ENCODE data around the gene ACTL8. TPM values are rescaled to one million over a fixed set of nuclear protein-coding genes. Genes with fewer than 3 reads are reported as not detected.
A peak's percentile ranks its signal among the peaks of the same experiment; 100 is the strongest.

Gene ACTL8
- polyA plus RNA-seq, 2 of the 4 experiments (the other 2 are of a cell fraction), result 0.30 to 1.3 TPM

GRCh38 chr1:17719874-17720273 lies 35.3 kb upstream of the ACTL8 start:
- ChIA-PET POLR2A (no interaction called here), CTCF (no interaction called here)
- Histone ChIP-seq H3K9me3 (no peaks in the 10 kb centered on the region), H3K4me1 (no peaks in the 10 kb centered on the region), H3K4me2 (no peak overlapping the region), H3K4me3 (no peak overlapping the region), H3K27ac (peak overlapping the region in 1 of 2 experiments; percentile 73; a peak in 3 of 6 replicates)
- TF ChIP-seq MAFK (IDR thresholded peaks at IDR 0.05; ENCODE audit: partially characterized antibody), result peak; percentile 37
- TF ChIP-seq RAD21 (conservative IDR thresholded peaks at IDR 0.05 in 1 of 2, IDR thresholded peaks at IDR 0.05 in 1 of 2), result no peak
- TF ChIP-seq POLR2AphosphoS2 (conservative IDR thresholded peaks at IDR 0.05; ENCODE audit: low read length), result no peak
- TF ChIP-seq RCOR1 (IDR thresholded peaks at IDR 0.05; ENCODE audit: low read depth, low read length), result no peak
- 95% methylated on average over 3 of the region's 5 CpGs for WGBS (ENCODE audit: missing lambda C conversion rate)
- ATAC-seq (no peak), DNase-seq (ENCODE audit: low read depth in 1 of 2, low spot score in 1 of 2) (no peak), FAIRE-seq (no peak)

GRCh38 chr1:17721444-17721843 lies 33.7 kb upstream of the ACTL8 start:
- H3K9me3 ChIP-seq, result no peaks in the 10 kb centered on the region
- TF ChIP-seq RNF2 (IDR thresholded peaks at IDR 0.05; ENCODE audit: borderline replicate concordance, low read depth), result no peak
- no peak for TF ChIP-seq CHD4 (IDR thresholded peaks at IDR 0.05; ENCODE audit: borderline replicate concordance)
- no peak for TF ChIP-seq PBX3 (IDR thresholded peaks at IDR 0.05)
- no peak for FAIRE-seq
- ChIA-PET POLR2A (no interaction called here), CTCF (interaction anchor here (1.7 kb wide), 1 partner anchor 26 kb away, joined by 4 read pairs; no protein-coding TSS in a partner anchor)
- no peak overlapping the region for H3K27ac ChIP-seq
- WGBS (ENCODE audit: missing lambda C conversion rate), result 95% methylated on average over 2 of the region's 2 CpGs
- no peaks in the 10 kb centered on the region for H3K4me1 ChIP-seq
- no peak overlapping the region for H3K4me3 ChIP-seq
- no peak overlapping the region for H3K4me2 ChIP-seq
- DNase-seq (ENCODE audit: low read depth in 1 of 2, low spot score in 1 of 2), result no peak
- ATAC-seq, result no peak

GRCh38 chr1:17723684-17724083 lies 31.4 kb upstream of the ACTL8 start:
- no peak overlapping the region for H3K4me3 ChIP-seq
- ChIA-PET POLR2A (no interaction called here), CTCF (interaction anchor here (1.0 kb wide), 1 partner anchor 102 kb away, joined by 3 read pairs; no protein-coding TSS in a partner anchor)
- ATAC-seq (peak in 1 of 2 experiments; percentile 56; a peak in 3 of 6 replicates), DNase-seq (ENCODE audit: low read depth in 1 of 2, low spot score in 1 of 2) (no peak), FAIRE-seq (no peak)
- H3K4me1 ChIP-seq, result no peaks in the 10 kb centered on the region
- no peak overlapping the region for H3K4me2 ChIP-seq
- TF ChIP-seq BHLHE40 (IDR thresholded peaks at IDR 0.05; ENCODE audit: low read depth, low read length) (no peak), NR3C1 (IDR thresholded peaks at IDR 0.05) (no peak)
- H3K27ac ChIP-seq, result no peak overlapping the region
- WGBS (ENCODE audit: missing lambda C conversion rate), result 47% methylated on average over 5 of the region's 6 CpGs
- H3K9me3 ChIP-seq, result no peaks in the 10 kb centered on the region

GRCh38 chr1:17724150-17724549 lies 31.0 kb upstream of the ACTL8 start:
- FAIRE-seq (no peak), ATAC-seq (no peak), DNase-seq (ENCODE audit: low read depth in 1 of 2, low spot score in 1 of 2) (no peak)
- H3K4me2 ChIP-seq, result no peak overlapping the region
- ChIA-PET POLR2A (no interaction called here), CTCF (interaction anchor here (1.0 kb wide), 1 partner anchor 102 kb away, joined by 3 read pairs; no protein-coding TSS in a partner anchor)
- 47% methylated on average over 5 of the region's 6 CpGs for WGBS (ENCODE audit: missing lambda C conversion rate)
- TF ChIP-seq KDM5A (IDR thresholded peaks at IDR 0.05) (no peak), ZFP36 (IDR thresholded peaks at IDR 0.05; ENCODE audit: borderline replicate concordance, partially characterized antibody) (no peak), CBX2 (IDR thresholded peaks at IDR 0.05; ENCODE audit: borderline replicate concordance, low read depth) (no peak), ZSCAN20 (CRISPR knock-in tag; IDR thresholded peaks at IDR 0.05) (no peak), CTCF (IDR thresholded peaks at IDR 0.05) (no peak), CHD2 (IDR thresholded peaks at IDR 0.05; ENCODE audit: low read length, partially characterized antibody) (no peak)
- H3K27ac ChIP-seq, result no peak overlapping the region
- H3K4me1 ChIP-seq, result no peaks in the 10 kb centered on the region
- no peak overlapping the region for H3K4me3 ChIP-seq
- H3K9me3 ChIP-seq, result no peaks in the 10 kb centered on the region
